Measurements from ENCODE around the gene SERTAD1. TPM values are rescaled to one million over a fixed set of nuclear protein-coding genes. Genes with fewer than 3 reads are reported as not detected.

Gene SERTAD1
- total RNA-seq (2022), result 12.3 and 15.4 TPM in 2 replicates
- percentile 65 among the genes with signal in this experiment for Bru-seq, nascent RNA
- percentile 56 among the genes with signal in this experiment for BruChase-seq, experiment 1, labeled RNA remaining after a 6-hour chase
- BruChase-seq, experiment 2, labeled RNA remaining after a 2-hour chase, result percentile 62 among the genes with signal in this experiment
- long read RNA-seq, transcript SERTAD1-201 (2 exons, 2,114 nt), result major isoform, 54 of 56 reads
- long read RNA-seq, partial matches to known transcripts, result 0 of 56 reads
- long read RNA-seq, other reads (novel, unspliced or antisense), result 2 of 56 reads

DNA sequence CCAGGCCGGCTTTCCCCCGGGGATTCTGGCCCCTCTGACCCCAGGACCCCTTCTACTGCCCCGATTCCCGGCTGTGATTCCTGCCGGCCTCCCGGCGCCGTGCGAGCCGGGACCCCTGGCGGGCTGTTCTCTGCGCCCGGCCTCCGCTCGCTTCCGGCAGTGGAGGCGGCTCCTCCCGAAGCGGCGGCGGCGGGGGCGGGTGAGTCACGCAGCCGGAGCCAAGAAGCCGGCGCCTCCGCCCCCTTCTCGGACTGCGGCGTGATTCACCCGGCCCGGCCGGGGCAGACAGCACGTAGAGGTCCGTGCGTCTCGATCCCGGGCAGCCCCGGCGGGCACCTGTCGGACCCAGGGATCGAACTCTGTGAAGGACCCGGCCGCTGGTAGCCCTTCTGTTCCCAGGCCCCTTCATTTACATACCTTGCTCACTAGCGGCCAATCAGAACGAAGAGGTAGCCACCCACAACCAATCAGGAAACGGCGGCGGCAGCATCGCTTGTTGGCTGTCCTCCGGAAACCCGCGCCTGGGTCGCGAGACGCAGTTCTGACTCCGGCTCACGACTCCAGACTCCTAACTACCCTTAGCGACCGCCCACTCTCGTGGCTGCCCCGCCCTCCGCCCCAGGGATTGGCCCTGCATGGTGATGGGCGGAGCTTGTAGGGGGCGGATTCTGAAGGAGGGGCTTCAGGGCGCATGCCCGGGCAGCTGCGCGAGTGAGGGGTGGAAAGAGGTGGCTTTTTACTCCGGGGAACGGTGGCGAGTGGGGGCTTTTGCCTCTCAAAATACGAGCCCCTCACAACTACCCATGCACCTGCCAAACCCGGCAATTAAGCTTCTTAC, at the start of gene SERTAD1:
TSS of gene SERTAD1 (minus strand) at position 543 of the 838 bp plus-strand sequence. CDS start 2,446 bp downstream, outside the sequence.
- H3K4me3 Mint-ChIP-seq (ENCODE audit: low read depth, unreplicated experiment), result peak within 1 kb of the TSS; percentile 88
- intact Hi-C loops (cut with micrococcal nuclease; ENCODE audit: unreplicated experiment), result no loop called here
- DNase-seq, result peak; percentile 100
- H3K27me3 Mint-ChIP-seq (ENCODE audit: unreplicated experiment), result no peaks in the 10 kb centered on the region
- peak within 1 kb of the TSS; percentile 93 for H3K27ac Mint-ChIP-seq (ENCODE audit: unreplicated experiment)
- no TSS peak for BruUV-seq (replicated peaks)
- peaks cover 9% of the 10 kb centered on the region for H3K4me1 Mint-ChIP-seq (ENCODE audit: low read depth, unreplicated experiment)
- no peaks in the 10 kb centered on the region for H3K9me3 Mint-ChIP-seq (ENCODE audit: low read depth, unreplicated experiment)
- CTCF ChIA-PET, result interaction anchor here (0.6 to 2.2 kb wide), 8 partner anchors 17 to 792 kb away, joined by 3 to 10 read pairs (median 4); partner anchors contain the start of gene BLVRB
- peak; percentile 93 for TF ChIP-seq CTCF (IDR thresholded peaks at IDR 0.05; ENCODE audit: unreplicated experiment)
- peaks cover 41% of the 10 kb centered on the region for H3K36me3 Mint-ChIP-seq (ENCODE audit: insufficient read depth, unreplicated experiment)

- no peak overlapping the region for H3K4me3 Mint-ChIP-seq (ENCODE audit: low read depth, unreplicated experiment)
- no peaks in the 10 kb centered on the region for H3K4me1 Mint-ChIP-seq (ENCODE audit: low read depth, unreplicated experiment)
- intact Hi-C loops (cut with micrococcal nuclease; ENCODE audit: unreplicated experiment), result no loop called here
- H3K27ac Mint-ChIP-seq (ENCODE audit: unreplicated experiment), result no peak overlapping the region
- BruUV-seq (replicated peaks), result no TSS peak
- CTCF ChIA-PET, result no interaction called here
- H3K9me3 Mint-ChIP-seq (ENCODE audit: low read depth, unreplicated experiment), result no peaks in the 10 kb centered on the region
- no peaks in the 10 kb centered on the region for H3K27me3 Mint-ChIP-seq (ENCODE audit: unreplicated experiment)
- DNase-seq, result no peak
- no peaks in the 10 kb centered on the region for H3K36me3 Mint-ChIP-seq (ENCODE audit: insufficient read depth, unreplicated experiment)
- no peak for TF ChIP-seq CTCF (IDR thresholded peaks at IDR 0.05; ENCODE audit: unreplicated experiment)
Measured at GRCh38 chr19:40474737-40475136, 48.9 kb upstream of the SERTAD1 start.

DNA sequence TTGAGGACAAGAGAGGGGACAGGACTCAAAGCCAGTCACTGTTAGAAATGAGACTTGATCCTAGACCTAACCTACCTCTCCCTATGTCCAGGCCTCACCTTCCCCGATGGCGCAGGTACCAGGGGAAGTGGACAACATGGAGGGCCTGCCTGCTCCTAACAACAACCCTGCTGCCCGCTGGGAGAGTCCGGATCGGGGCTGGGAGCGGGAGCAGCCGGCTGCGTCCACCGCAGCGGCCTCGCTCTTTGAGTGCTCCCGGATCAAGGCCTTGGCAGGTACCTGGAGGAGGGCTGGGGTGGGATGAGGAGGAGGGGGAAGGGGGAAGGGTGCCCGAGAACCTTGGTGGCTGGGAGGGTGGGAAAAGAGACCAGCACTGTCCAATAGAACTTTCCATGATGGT, 46.7 kb upstream of the SERTAD1 start:
- Mint-ChIP-seq H3K4me1 (ENCODE audit: low read depth, unreplicated experiment) (no peaks in the 10 kb centered on the region), H3K27ac (ENCODE audit: unreplicated experiment) (no peak overlapping the region), H3K36me3 (ENCODE audit: insufficient read depth, unreplicated experiment) (no peaks in the 10 kb centered on the region), H3K4me3 (ENCODE audit: low read depth, unreplicated experiment) (no peak overlapping the region), H3K9me3 (ENCODE audit: low read depth, unreplicated experiment) (no peaks in the 10 kb centered on the region), H3K27me3 (ENCODE audit: unreplicated experiment) (no peaks in the 10 kb centered on the region)
- intact Hi-C loops (cut with micrococcal nuclease; ENCODE audit: unreplicated experiment), result no loop called here
- no peak for DNase-seq
- CTCF ChIA-PET, result interaction anchor here (0.7 kb wide), 1 partner anchor 48 kb away, joined by 7 read pairs; no protein-coding TSS in a partner anchor
- no TSS peak for BruUV-seq (replicated peaks)
- TF ChIP-seq CTCF (IDR thresholded peaks at IDR 0.05; ENCODE audit: unreplicated experiment), result no peak

DNA sequence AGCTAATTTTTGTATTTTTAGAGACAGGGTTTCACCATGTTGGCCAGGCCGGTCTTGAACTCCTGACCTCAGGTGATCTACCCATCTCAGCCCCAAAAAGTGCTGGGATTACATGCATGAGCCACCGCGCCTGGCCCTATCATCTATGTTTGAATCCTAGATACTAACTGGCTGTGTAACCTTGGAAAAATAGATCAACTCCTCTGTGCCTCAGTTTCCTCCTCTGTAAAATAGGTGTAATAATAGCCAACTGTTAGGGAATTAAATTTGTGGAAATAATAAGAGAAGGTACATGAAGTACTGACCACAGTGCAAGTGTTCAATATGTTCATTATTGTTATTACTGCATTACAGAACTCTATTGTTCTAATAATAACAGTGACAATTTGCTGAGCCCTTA, 45.3 kb upstream of the SERTAD1 start:
- Mint-ChIP-seq H3K36me3 (ENCODE audit: insufficient read depth, unreplicated experiment) (peaks cover 3% of the 10 kb centered on the region), H3K4me1 (ENCODE audit: low read depth, unreplicated experiment) (peaks cover 8% of the 10 kb centered on the region), H3K27ac (ENCODE audit: unreplicated experiment) (no peak overlapping the region), H3K27me3 (ENCODE audit: unreplicated experiment) (peaks cover 12% of the 10 kb centered on the region), H3K4me3 (ENCODE audit: low read depth, unreplicated experiment) (no peak overlapping the region), H3K9me3 (ENCODE audit: low read depth, unreplicated experiment) (no peaks in the 10 kb centered on the region)
- CTCF ChIA-PET, result interaction anchor here (0.8 kb wide), 1 partner anchor 279 kb away, joined by 6 read pairs; no protein-coding TSS in a partner anchor
- DNase-seq, result no peak
- no TSS peak for BruUV-seq (replicated peaks)
- intact Hi-C loops (cut with micrococcal nuclease; ENCODE audit: unreplicated experiment), result no loop called here
- TF ChIP-seq CTCF (IDR thresholded peaks at IDR 0.05; ENCODE audit: unreplicated experiment), result no peak
